GM12875 (cell line): ENCODE measurements around the gene GFPT2.

Experiments
- H3K4me3 ChIP-seq: one replicate; pipeline ENCODE4 v1.5.1; 2011; ENCODE audit warnings: low read depth, low read length, control low read depth
- TF ChIP-seq, protein P1 (sequence below): IDR thresholded peaks from 2 replicates; pipeline ENCODE4 v1.5.1; 2011; ENCODE audit warnings: low read depth, mild to moderate bottlenecking, control low read depth, inconsistent platforms, low read length, moderate library complexity, borderline replicate concordance; ENCODE audit not compliant: insufficient read depth

The GFPT2 gene

DNA sequence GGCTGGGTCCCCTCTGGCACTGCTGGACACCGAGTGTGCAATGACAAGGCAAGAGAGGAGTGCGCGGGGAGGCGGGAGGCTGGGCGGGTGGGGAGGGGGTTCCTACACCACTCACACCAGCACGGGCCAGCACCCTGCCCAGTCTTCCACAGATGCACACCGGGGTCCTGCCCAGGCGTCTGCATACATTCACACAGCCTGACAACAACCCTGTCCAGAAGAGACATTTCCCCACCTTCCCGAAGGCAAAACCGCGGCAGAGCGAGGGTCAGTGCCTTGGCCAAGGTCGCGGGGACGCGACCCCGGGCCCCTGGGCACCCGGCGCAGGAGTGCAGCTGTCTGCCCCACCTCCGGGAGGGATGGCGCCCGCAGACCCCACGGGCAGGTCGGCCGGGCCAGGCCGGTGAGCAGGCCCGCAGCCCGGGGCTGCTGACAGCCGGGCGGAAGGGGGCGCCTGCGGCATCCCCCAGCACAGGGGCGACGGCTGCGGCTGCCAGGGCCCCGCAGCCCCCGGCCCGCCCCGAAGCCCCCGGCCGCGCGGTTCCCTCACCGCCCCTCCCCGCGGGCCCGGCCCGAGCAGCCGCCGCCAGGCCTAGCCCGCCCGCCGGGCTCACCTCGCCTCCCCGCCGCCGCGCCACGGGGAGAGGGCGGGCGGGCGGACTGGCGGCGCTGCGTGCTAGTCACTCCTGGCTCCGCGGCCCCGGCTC lies 61.7 kb downstream of the GFPT2 start:
- peak overlapping the region; percentile 78 for H3K4me3 ChIP-seq
- TF ChIP-seq, protein P1, sequence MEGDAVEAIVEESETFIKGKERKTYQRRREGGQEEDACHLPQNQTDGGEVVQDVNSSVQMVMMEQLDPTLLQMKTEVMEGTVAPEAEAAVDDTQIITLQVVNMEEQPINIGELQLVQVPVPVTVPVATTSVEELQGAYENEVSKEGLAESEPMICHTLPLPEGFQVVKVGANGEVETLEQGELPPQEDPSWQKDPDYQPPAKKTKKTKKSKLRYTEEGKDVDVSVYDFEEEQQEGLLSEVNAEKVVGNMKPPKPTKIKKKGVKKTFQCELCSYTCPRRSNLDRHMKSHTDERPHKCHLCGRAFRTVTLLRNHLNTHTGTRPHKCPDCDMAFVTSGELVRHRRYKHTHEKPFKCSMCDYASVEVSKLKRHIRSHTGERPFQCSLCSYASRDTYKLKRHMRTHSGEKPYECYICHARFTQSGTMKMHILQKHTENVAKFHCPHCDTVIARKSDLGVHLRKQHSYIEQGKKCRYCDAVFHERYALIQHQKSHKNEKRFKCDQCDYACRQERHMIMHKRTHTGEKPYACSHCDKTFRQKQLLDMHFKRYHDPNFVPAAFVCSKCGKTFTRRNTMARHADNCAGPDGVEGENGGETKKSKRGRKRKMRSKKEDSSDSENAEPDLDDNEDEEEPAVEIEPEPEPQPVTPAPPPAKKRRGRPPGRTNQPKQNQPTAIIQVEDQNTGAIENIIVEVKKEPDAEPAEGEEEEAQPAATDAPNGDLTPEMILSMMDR = peak; percentile 33; the same call in 1 of the 2 replicates

DNA sequence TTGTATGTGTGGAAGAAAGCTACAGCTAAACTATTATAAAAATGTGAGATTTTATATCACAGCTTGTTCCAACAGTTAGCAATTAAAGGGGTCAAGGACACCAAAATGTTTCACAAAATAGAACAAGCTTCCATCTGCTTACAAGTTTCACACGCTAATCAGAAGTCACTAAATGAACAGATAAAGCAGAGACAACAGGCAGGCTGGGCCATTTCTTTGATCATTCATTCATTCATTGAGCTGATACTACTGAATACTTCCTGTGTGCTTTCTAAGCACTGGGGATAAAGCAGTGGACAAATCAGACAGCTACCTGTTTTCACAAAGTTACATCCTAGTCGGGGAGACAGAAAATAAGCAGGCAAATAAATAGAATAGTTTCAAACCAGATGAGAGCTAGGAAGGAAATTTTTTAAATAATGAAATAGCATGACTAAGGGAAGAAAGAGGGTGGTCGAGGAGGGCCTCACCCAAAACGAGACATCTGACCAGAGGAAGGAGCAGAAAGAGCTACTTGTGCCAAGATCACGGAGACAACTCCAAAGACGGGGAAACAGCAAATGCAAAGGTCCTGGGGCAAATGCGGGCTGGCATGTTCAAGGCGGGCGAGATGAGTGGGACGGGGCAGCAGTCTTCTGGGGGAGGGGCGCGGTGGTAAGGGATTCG lies 62.4 kb downstream of the GFPT2 start:
- TF ChIP-seq, protein P1 = no peak
- H3K4me3 ChIP-seq = peak overlapping the region; percentile 78

DNA sequence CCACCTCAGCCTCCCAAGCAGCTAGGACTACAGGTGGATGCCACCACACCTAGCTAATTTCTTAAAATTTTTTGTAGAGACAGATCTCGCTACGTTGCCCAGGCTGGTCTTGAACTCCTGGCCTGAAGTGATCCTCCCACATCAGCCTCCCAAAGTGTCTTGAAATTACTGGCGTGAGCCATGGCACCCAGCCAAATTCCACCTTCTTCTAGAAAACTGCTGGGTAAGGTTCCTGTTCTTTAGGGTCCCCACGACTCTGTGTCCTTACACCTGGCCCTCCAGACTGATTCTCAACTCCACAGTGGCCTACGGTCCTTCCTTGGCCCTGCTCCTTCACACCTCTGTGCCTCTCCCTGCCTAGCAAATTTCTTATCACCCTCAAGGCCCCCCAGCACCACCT lies 63.2 kb downstream of the GFPT2 start:
- TF ChIP-seq, protein P1 = no peak
- H3K4me3 ChIP-seq = no peak overlapping the region

DNA sequence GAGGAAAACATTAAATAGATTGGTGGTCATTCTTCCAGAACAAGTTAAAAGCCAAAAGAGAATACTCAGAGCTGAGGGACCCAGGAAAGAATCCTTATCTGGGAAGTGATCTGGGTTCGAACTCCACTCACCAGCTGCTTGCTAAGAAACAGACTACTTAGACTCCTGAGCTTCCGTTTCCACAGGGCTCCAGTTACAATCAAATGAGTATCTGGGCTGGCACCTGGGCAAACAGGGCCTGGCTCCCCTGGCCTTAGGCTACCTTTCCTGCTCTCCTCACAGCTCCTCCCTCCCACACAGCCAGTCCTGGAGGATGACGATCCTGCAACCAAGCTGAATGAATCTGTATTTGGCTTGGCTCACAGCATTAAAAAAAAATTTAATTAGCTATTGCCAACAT lies 63.7 kb downstream of the GFPT2 start:
- TF ChIP-seq, protein P1 = no peak
- H3K4me3 ChIP-seq = no peak overlapping the region

DNA sequence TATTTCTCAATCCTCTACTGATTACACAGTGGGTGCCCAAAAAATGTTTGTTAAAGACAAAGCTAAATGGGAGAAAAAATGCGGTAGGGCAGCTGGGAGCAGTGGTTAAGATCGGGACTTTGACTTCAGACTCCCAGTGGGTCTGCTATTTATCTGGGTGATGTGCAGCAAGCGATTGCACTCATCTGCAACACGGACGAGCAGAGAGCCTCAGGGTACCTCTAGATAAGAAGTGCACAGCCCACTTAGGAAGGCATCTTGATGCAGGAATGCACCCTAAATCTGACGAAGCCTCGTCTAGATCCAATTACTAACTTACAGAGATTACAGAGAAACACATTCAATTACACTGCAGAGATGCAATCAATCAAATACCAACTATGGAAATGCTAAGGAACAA lies 65.3 kb downstream of the GFPT2 start:
- no peak overlapping the region for H3K4me3 ChIP-seq
- TF ChIP-seq, protein P1 = no peak

DNA sequence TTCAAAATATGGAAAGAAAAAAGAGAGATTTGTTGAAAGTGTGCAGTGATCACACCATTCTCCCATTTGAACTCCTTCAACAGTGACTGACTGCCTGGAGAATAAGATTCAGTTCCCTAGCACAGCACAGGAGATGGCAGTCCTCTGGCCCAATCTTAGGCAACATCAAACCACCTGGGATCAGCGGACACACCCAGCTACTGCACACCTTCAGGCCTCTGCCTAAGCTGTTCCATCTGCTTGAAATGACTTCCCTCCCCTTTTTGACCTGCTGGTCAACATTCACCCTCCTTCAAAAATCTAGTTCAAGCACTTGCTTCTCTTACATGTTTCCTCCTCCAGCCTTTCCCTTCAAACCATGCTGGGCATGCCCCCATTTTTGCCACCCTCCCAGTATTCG lies 65.7 kb downstream of the GFPT2 start:
- H3K4me3 ChIP-seq = no peak overlapping the region

More for the DNA sequence above, 65.7 kb downstream of the GFPT2 start:
- TF ChIP-seq, protein P1 = no peak
